ENCODE data around the gene RCAN1. TPM values are rescaled to one million over a fixed set of nuclear protein-coding genes. Genes with fewer than 3 reads are reported as not detected.

RCAN1 gene
- total and polyA plus RNA-seq, 9 donors: 8.6 to 26.7 (median 10.0) TPM

DNA sequence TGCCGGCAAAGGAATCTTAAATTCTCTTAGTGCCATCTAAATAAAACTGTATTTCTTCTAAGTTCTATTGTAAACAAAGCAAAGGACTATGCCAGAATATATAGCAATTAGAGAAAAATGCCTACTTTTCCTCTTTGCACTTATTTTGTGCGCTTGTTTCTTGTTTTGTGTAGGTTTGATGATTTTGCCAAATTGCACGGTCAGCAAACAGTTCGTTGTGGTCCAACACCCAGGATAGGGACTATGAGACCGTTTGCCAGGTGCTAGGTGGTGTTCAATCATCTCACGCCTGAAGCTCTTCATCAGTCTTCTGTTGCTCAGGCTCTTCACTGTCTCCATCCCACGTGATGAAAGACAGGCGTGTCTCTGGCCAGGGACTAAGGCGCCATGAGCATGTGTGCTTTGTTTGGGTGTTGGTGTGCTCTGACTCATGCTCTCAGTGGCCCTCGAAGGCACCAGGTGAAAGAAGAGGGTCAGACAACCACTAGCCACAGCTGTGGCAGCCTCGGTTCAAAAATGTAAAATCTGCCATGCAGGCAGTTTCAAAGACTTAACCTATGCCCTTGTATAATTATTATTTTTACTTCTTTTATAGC is 66.0 kb downstream of the RCAN1 start:
- DNase-seq: no peak
- H3K27ac ChIP-seq: no peak overlapping the region
- no peaks in the 10 kb centered on the region for H3K9me3 ChIP-seq
- intact Hi-C loops (cut with DNase I): no loop called here
- no peaks in the 10 kb centered on the region for H3K27me3 ChIP-seq
- H3K4me1 ChIP-seq (ENCODE audit: insufficient read depth): no peaks in the 10 kb centered on the region
- H3K4me3 ChIP-seq: no peak overlapping the region
- no peaks in the 10 kb centered on the region for H3K36me3 ChIP-seq
- no peak for TF ChIP-seq EP300 (IDR thresholded peaks at IDR 0.05)
- TF ChIP-seq, protein P1, sequence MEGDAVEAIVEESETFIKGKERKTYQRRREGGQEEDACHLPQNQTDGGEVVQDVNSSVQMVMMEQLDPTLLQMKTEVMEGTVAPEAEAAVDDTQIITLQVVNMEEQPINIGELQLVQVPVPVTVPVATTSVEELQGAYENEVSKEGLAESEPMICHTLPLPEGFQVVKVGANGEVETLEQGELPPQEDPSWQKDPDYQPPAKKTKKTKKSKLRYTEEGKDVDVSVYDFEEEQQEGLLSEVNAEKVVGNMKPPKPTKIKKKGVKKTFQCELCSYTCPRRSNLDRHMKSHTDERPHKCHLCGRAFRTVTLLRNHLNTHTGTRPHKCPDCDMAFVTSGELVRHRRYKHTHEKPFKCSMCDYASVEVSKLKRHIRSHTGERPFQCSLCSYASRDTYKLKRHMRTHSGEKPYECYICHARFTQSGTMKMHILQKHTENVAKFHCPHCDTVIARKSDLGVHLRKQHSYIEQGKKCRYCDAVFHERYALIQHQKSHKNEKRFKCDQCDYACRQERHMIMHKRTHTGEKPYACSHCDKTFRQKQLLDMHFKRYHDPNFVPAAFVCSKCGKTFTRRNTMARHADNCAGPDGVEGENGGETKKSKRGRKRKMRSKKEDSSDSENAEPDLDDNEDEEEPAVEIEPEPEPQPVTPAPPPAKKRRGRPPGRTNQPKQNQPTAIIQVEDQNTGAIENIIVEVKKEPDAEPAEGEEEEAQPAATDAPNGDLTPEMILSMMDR (IDR thresholded peaks at IDR 0.05): no peak
- no peak for TF ChIP-seq POLR2A (IDR thresholded peaks at IDR 0.05)
- 83 to 92% (median 86%) methylated on average over 11 of the region's 11 CpGs for WGBS, 3 donors

DNA sequence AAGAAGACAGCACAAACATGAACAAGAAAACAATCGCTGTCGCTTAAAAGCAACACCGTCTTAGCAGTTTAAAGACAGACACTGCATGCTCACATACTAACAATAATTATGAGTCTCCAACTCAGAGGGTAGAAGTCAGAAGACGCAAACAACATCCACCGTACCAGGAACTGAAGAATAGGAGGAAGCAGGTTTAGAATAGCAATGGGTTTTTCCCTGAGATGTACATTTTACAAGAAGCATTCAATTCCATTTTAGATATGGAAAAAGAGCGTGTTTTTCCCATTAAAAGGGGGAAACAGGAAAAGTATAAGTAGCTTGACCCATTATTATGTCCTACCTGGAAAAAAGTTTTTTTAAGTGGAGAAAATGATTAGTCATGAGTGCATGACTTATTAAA is 68.4 kb downstream of the RCAN1 start:
- TF ChIP-seq, protein P1 (IDR thresholded peaks at IDR 0.05): no peak
- TF ChIP-seq POLR2A (IDR thresholded peaks at IDR 0.05) (no peak), EP300 (IDR thresholded peaks at IDR 0.05) (no peak)
- Histone ChIP-seq H3K27ac (no peak overlapping the region), H3K9me3 (no peaks in the 10 kb centered on the region), H3K27me3 (no peaks in the 10 kb centered on the region), H3K4me3 (no peak overlapping the region), H3K4me1 (ENCODE audit: insufficient read depth) (no peaks in the 10 kb centered on the region), H3K36me3 (no peaks in the 10 kb centered on the region)
- DNase-seq: no peak
- intact Hi-C loops (cut with DNase I): no loop called here
- WGBS, 3 donors: 88 to 92% (median 88%) methylated on average over 6 of the region's 6 CpGs

DNA sequence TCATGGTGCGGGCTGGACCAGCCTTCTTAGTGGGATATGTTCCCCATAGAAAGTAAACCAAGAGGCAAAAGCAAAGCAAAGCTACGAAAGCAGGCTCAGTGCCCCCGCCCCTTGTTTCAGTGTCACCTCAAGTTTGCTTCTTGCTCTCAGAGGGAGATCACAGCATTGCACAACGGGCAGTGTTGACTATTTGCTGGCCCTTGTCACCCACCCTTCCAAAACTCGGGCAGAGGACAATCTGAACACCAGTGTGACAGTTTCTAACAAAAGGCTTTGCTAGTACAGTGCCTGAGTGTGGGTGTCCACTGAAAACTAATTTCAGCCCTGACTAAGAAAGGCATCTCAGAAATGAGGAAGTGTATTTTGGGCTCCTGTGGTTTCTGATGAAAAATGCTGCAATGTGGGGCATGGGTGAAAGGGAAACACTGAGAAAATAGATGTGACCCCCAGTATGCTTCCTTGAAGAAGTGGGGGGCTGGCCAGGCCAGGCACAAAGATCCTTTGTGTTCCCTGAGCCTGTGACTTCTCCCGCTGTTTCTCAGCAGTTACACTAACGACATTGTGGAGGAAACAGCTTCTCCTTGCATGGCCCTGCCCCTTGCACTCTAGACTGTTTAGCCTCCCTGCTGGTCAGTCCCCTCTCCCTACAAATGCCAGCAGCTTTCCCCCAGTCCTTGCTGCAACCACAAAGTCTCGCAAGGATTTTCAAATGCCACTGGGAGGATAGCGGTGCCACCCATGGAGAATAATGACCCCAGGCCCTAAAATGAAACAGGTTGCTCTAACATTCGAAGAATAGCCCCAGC is 69.6 kb downstream of the RCAN1 start:
- no peak for DNase-seq

DNA sequence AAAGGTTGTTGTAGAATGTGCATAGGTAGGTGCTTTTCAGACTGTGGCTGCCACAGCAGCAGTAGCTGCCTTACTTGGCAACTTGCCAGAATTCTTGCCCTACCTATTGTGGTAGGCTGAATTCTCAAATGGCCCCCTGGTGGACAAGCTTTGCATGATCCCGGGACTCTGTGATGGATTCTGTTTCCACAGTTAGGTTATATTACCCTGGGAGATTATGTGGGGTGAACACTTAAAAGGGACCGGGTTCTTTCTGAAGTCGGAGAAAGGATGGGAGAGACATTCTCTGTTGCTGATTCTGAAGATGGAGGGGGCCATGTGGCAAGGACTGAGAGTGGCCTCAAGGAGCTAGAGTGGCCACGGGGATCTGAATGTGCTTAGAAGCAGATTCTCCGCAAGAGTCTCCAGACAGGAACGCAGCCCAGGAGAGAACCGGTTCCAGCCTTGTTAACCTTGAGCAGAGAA is 70.8 kb downstream of the RCAN1 start:
- DNase-seq: peak in 2 of 5 donors; percentile 39 to 49

More for the DNA sequence above, 69.6 kb downstream of the RCAN1 start:
- TF ChIP-seq POLR2A (IDR thresholded peaks at IDR 0.05) (no peak), EP300 (IDR thresholded peaks at IDR 0.05) (no peak)
- TF ChIP-seq, protein P1 (IDR thresholded peaks at IDR 0.05): no peak
- Histone ChIP-seq H3K36me3 (no peaks in the 10 kb centered on the region), H3K4me3 (no peak overlapping the region), H3K9me3 (no peaks in the 10 kb centered on the region), H3K4me1 (ENCODE audit: insufficient read depth) (no peaks in the 10 kb centered on the region), H3K27me3 (no peaks in the 10 kb centered on the region), H3K27ac (no peak overlapping the region)
- intact Hi-C loops (cut with DNase I): no loop called here
- WGBS, 3 donors: 49 to 62% (median 57%) methylated on average over 10 of the region's 10 CpGs

More for the DNA sequence above, 70.8 kb downstream of the RCAN1 start:
- 84 to 94% (median 89%) methylated on average over 7 of the region's 7 CpGs for WGBS, 3 donors
- intact Hi-C loops (cut with DNase I): no loop called here
- Histone ChIP-seq H3K4me1 (ENCODE audit: insufficient read depth) (no peaks in the 10 kb centered on the region), H3K36me3 (no peaks in the 10 kb centered on the region), H3K27me3 (no peaks in the 10 kb centered on the region), H3K27ac (no peak overlapping the region), H3K9me3 (no peaks in the 10 kb centered on the region), H3K4me3 (no peak overlapping the region)
- no peak for TF ChIP-seq EP300 (IDR thresholded peaks at IDR 0.05)
- TF ChIP-seq POLR2A (IDR thresholded peaks at IDR 0.05): no peak
- TF ChIP-seq, protein P1 (IDR thresholded peaks at IDR 0.05): peak in 1 of 3 donors; percentile 13
